SJSA1 (cell line): ENCODE data around the gene BPGM. TPM values are rescaled to one million over a fixed set of nuclear protein-coding genes. Genes with fewer than 3 reads are reported as not detected.
A peak's percentile ranks its signal among the peaks of the same experiment; 100 is the strongest.
"Not testable (repeated sequence)": the region's sequence is repeated elsewhere in the genome, so short reads cannot be mapped to it uniquely, and the experiment has no call there.

Experiments
- DNase-seq, 2 experiments: peaks; one replicate each; pipeline ENCODE4 v3.0.0-alpha.2; 2015 to 2020; ENCODE audit warnings: low spot score in 2 of 2, low read depth in 1 of 2
- H3K27ac ChIP-seq: fragments of 250-450 bp; sonication (Bioruptor Pico); 2 replicates; pipeline ENCODE4 v1.5.1; 2020; ENCODE audit warnings: mild to moderate bottlenecking, moderate library complexity
- H3K27me3 ChIP-seq: fragments of 250-450 bp; sonication (Bioruptor Pico); replicated peaks from 2 replicates; pipeline ENCODE4 v1.5.1; 2020; ENCODE audit warnings: mild to moderate bottlenecking, moderate library complexity
- H3K36me3 ChIP-seq: fragments of 250-450 bp; sonication (Bioruptor Pico); 2 replicates; pipeline ENCODE4 v1.5.1; 2020; ENCODE audit warnings: mild to moderate bottlenecking
- H3K4me1 ChIP-seq: fragments of 250-450 bp; sonication (Bioruptor Pico); replicated peaks from 2 replicates; pipeline ENCODE4 v1.6.1; 2021; ENCODE audit warnings: mild to moderate bottlenecking
- H3K4me3 ChIP-seq: fragments of 250-450 bp; sonication (Bioruptor Pico); 2 replicates; pipeline ENCODE4 v1.5.1; 2020; ENCODE audit warnings: mild to moderate bottlenecking
- H3K9me3 ChIP-seq: fragments of 250-450 bp; sonication (Bioruptor Pico); replicated peaks from 2 replicates; pipeline ENCODE4 v1.5.1; 2020; ENCODE audit warnings: mild to moderate bottlenecking
- total RNA-seq: library from RNA; depleted of rRNA; stranded (reverse); fragments of >200 nt; shearing (Covaris generic); gene quantifications from 2 replicates; pipeline ENCODE4 v1.2.3, GENCODE V29; 2014

The BPGM gene
- total RNA-seq, 1 experiment from 2014 or later, result 43.7 TPM

GRCh38 chr7:134660961-134661376 lies 14.3 kb downstream of the BPGM start:
- Histone ChIP-seq H3K9me3 (no peaks in the 10 kb centered on the region; the same call in 1 of the 2 replicates), H3K27ac (peak overlapping the region; percentile 93), H3K36me3 (peaks cover 15% of the 10 kb centered on the region), H3K27me3 (no peaks in the 10 kb centered on the region), H3K4me3 (no peak overlapping the region), H3K4me1 (peaks cover 53% of the 10 kb centered on the region)
- DNase-seq, result peak; percentile 65 to 84

GRCh38 chr7:134662166-134662870 lies 15.7 kb downstream of the BPGM start:
- Histone ChIP-seq H3K4me3 (no peak overlapping the region), H3K4me1 (peaks cover 53% of the 10 kb centered on the region), H3K27me3 (no peaks in the 10 kb centered on the region), H3K27ac (peak overlapping the region; percentile 93), H3K9me3 (no peaks in the 10 kb centered on the region), H3K36me3 (peaks cover 23% of the 10 kb centered on the region)
- peak in 1 of 2 experiments; percentile 60 for DNase-seq

- DNase-seq, result no peak
Observed at GRCh38 chr7:134662871-134663205, 16.2 kb downstream of the BPGM start.

GRCh38 chr7:134665045-134665444 lies 18.4 kb downstream of the BPGM start:
- not testable (repeated sequence) for H3K4me3 ChIP-seq, H3K9me3 ChIP-seq, H3K27ac ChIP-seq, H3K27me3 ChIP-seq, DNase-seq
- Histone ChIP-seq H3K36me3 (peaks cover 27% of the 10 kb centered on the region), H3K4me1 (peaks cover 49% of the 10 kb centered on the region)

More at GRCh38 chr7:134662871-134663205, 16.2 kb downstream of the BPGM start:
- peaks cover 48% of the 10 kb centered on the region for H3K4me1 ChIP-seq
- peaks cover 23% of the 10 kb centered on the region for H3K36me3 ChIP-seq
- H3K27ac ChIP-seq, result peak overlapping the region; percentile 93
- no peak overlapping the region for H3K4me3 ChIP-seq
- no peaks in the 10 kb centered on the region for H3K27me3 ChIP-seq
- H3K9me3 ChIP-seq, result no peaks in the 10 kb centered on the region

- DNase-seq, result no peak
- H3K4me1 ChIP-seq, result peaks cover 35% of the 10 kb centered on the region
- no peaks in the 10 kb centered on the region for H3K9me3 ChIP-seq
- H3K4me3 ChIP-seq, result no peak overlapping the region
- H3K27ac ChIP-seq, result no peak overlapping the region
- H3K36me3 ChIP-seq, result peaks cover 17% of the 10 kb centered on the region
- H3K27me3 ChIP-seq, result no peaks in the 10 kb centered on the region
Observed at GRCh38 chr7:134667899-134668298, 21.2 kb downstream of the BPGM start.

GRCh38 chr7:134669388-134669787 lies 22.7 kb downstream of the BPGM start:
- no peak for DNase-seq
- Histone ChIP-seq H3K4me3 (no peak overlapping the region), H3K27ac (peak overlapping the region; percentile 41), H3K36me3 (peaks cover 18% of the 10 kb centered on the region), H3K9me3 (no peaks in the 10 kb centered on the region), H3K4me1 (peaks cover 34% of the 10 kb centered on the region), H3K27me3 (no peaks in the 10 kb centered on the region)

- H3K27me3 ChIP-seq, result no peaks in the 10 kb centered on the region
- peak overlapping the region; percentile 41 for H3K27ac ChIP-seq
- H3K4me1 ChIP-seq, result peaks cover 34% of the 10 kb centered on the region
- H3K9me3 ChIP-seq, result no peaks in the 10 kb centered on the region
- DNase-seq, result peak; percentile 86 to 96
- no peak overlapping the region for H3K4me3 ChIP-seq
- H3K36me3 ChIP-seq, result peaks cover 18% of the 10 kb centered on the region
Observed at GRCh38 chr7:134669845-134670373, 23.3 kb downstream of the BPGM start.

GRCh38 chr7:134671609-134672008 lies 25.0 kb downstream of the BPGM start:
- no peaks in the 10 kb centered on the region for H3K9me3 ChIP-seq
- DNase-seq, result no peak
- no peaks in the 10 kb centered on the region for H3K27me3 ChIP-seq
- peaks cover 14% of the 10 kb centered on the region for H3K36me3 ChIP-seq
- no peak overlapping the region for H3K4me3 ChIP-seq
- H3K27ac ChIP-seq, result no peak overlapping the region
- H3K4me1 ChIP-seq, result peaks cover 34% of the 10 kb centered on the region

GRCh38 chr7:134674424-134674823 lies 27.8 kb downstream of the BPGM start:
- DNase-seq, result no peak
- no peak overlapping the region for H3K4me3 ChIP-seq
- no peaks in the 10 kb centered on the region for H3K27me3 ChIP-seq
- no peak overlapping the region for H3K27ac ChIP-seq
- H3K4me1 ChIP-seq, result peaks cover 25% of the 10 kb centered on the region
- no peaks in the 10 kb centered on the region for H3K9me3 ChIP-seq
- H3K36me3 ChIP-seq, result peaks cover 11% of the 10 kb centered on the region

GRCh38 chr7:134676743-134677142 lies 30.1 kb downstream of the BPGM start:
- no peak overlapping the region for H3K27ac ChIP-seq
- H3K36me3 ChIP-seq, result peaks cover 22% of the 10 kb centered on the region
- no peak for DNase-seq
- peaks cover 5% of the 10 kb centered on the region for H3K4me1 ChIP-seq
- no peaks in the 10 kb centered on the region for H3K27me3 ChIP-seq
- no peaks in the 10 kb centered on the region for H3K9me3 ChIP-seq
- H3K4me3 ChIP-seq, result no peak overlapping the region

GRCh38 chr7:134678115-134678514 lies 31.5 kb downstream of the BPGM start:
- Histone ChIP-seq H3K27ac (no peak overlapping the region), H3K36me3 (peaks cover 22% of the 10 kb centered on the region), H3K9me3 (no peaks in the 10 kb centered on the region), H3K4me1 (peaks cover 14% of the 10 kb centered on the region), H3K4me3 (no peak overlapping the region), H3K27me3 (no peaks in the 10 kb centered on the region)
- no peak for DNase-seq

- peaks cover 22% of the 10 kb centered on the region for H3K36me3 ChIP-seq
- H3K4me1 ChIP-seq, result peaks cover 10% of the 10 kb centered on the region
- H3K27ac ChIP-seq, result no peak overlapping the region
- H3K9me3 ChIP-seq, result no peaks in the 10 kb centered on the region
- no peaks in the 10 kb centered on the region for H3K27me3 ChIP-seq
- H3K4me3 ChIP-seq, result no peak overlapping the region
- DNase-seq, result no peak
Observed at GRCh38 chr7:134679006-134679405, 32.4 kb downstream of the BPGM start.

GRCh38 chr7:134684165-134684564 lies 37.5 kb downstream of the BPGM start:
- no peaks in the 10 kb centered on the region for H3K27me3 ChIP-seq

GRCh38 chr7:134685250-134685649 lies 38.6 kb downstream of the BPGM start:
- Histone ChIP-seq H3K27ac (no peak overlapping the region), H3K36me3 (peaks cover 3% of the 10 kb centered on the region), H3K27me3 (no peaks in the 10 kb centered on the region), H3K9me3 (no peaks in the 10 kb centered on the region), H3K4me1 (peaks cover 25% of the 10 kb centered on the region), H3K4me3 (no peak overlapping the region)
- DNase-seq, result no peak

More at GRCh38 chr7:134684165-134684564, 37.5 kb downstream of the BPGM start:
- DNase-seq, result no peak
- Histone ChIP-seq H3K9me3 (no peaks in the 10 kb centered on the region), H3K36me3 (peaks cover 14% of the 10 kb centered on the region), H3K27ac (no peak overlapping the region), H3K4me3 (no peak overlapping the region), H3K4me1 (peaks cover 17% of the 10 kb centered on the region)
